Measurements from ENCODE around the gene MAML3.

The MAML3 gene

DNA sequence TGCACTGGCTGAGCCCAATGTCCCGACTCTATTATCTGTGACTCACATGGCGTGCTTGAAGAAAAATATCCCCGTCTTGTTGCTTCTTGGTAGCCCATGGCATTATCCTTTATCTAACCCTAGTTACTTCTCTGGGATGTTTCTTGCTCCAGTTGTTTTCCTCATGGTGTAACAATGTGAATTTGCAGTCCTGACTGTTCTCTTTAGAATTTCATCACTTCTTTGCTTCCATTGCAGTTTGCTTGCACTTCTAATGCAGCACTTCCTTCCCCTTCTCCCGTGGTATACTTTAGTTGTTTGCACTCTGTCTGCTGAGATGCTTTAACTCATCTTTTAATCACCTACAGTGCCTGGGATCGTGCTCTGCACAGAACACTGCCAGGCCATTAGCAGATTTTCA lies 126.9 kb downstream of the MAML3 start:
- no peaks in the 10 kb centered on the region for H4K20me1 ChIP-seq (ENCODE audit: control insufficient read depth, insufficient read depth, low read depth, low read length)
- no peak for TF ChIP-seq EZH2phosphoT487 (IDR thresholded peaks at IDR 0.05; ENCODE audit: borderline replicate concordance, low read length)
- TF ChIP-seq, protein P1, sequence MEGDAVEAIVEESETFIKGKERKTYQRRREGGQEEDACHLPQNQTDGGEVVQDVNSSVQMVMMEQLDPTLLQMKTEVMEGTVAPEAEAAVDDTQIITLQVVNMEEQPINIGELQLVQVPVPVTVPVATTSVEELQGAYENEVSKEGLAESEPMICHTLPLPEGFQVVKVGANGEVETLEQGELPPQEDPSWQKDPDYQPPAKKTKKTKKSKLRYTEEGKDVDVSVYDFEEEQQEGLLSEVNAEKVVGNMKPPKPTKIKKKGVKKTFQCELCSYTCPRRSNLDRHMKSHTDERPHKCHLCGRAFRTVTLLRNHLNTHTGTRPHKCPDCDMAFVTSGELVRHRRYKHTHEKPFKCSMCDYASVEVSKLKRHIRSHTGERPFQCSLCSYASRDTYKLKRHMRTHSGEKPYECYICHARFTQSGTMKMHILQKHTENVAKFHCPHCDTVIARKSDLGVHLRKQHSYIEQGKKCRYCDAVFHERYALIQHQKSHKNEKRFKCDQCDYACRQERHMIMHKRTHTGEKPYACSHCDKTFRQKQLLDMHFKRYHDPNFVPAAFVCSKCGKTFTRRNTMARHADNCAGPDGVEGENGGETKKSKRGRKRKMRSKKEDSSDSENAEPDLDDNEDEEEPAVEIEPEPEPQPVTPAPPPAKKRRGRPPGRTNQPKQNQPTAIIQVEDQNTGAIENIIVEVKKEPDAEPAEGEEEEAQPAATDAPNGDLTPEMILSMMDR (IDR thresholded peaks at IDR 0.05; ENCODE audit: low read depth, low read length, poor library complexity, severe bottlenecking) = no peak
- no peaks in the 10 kb centered on the region for H3K27me3 ChIP-seq (ENCODE audit: control insufficient read depth, low read length)
- no peak overlapping the region for H3K27ac ChIP-seq (ENCODE audit: low read depth, low read length)
- H3K79me2 ChIP-seq (ENCODE audit: control insufficient read depth, low read length) = no peaks in the 10 kb centered on the region
- no peaks in the 10 kb centered on the region for H3K4me1 ChIP-seq (ENCODE audit: control insufficient read depth, low read length)
- H3F3A ChIP-seq (ENCODE audit: control insufficient read depth, insufficient read depth) = no peaks in the 10 kb centered on the region
- H3K4me3 ChIP-seq (ENCODE audit: low read length) = no peak overlapping the region
- H3K9me3 ChIP-seq (ENCODE audit: control insufficient read depth, insufficient read depth, low read length) = no peaks in the 10 kb centered on the region
- H3K9me2 ChIP-seq (replicated peaks; ENCODE audit: control insufficient read depth, low read length) = no peaks in the 10 kb centered on the region
- no peak overlapping the region for H3K4me2 ChIP-seq (ENCODE audit: low read length)
- H3K36me3 ChIP-seq (ENCODE audit: control insufficient read depth, low read length) = no peaks in the 10 kb centered on the region

DNA sequence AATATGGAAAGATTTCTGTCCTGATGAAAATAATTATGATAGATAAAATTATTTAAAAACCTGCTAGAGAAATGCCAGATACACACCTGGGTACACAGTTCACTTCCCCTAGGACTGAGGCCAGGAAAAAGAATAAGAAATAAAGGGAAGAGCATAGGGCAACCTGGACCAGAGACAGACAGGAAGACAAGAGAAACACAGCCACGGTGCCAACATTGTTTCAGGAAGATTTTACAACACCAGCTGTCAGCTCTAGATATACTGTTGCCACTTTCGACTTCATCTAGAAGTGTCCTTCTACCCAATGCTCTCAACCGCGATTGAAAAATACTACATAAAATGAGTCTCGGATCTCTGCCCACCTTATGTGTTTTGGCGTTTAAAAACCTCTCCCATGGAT lies 128.5 kb downstream of the MAML3 start:
- Histone ChIP-seq H3K9me2 (replicated peaks; ENCODE audit: control insufficient read depth, low read length) (no peaks in the 10 kb centered on the region), H3K36me3 (ENCODE audit: control insufficient read depth, low read length) (no peaks in the 10 kb centered on the region), H3K4me3 (ENCODE audit: low read length) (no peak overlapping the region), H3F3A (ENCODE audit: control insufficient read depth, insufficient read depth) (no peaks in the 10 kb centered on the region), H4K20me1 (ENCODE audit: control insufficient read depth, insufficient read depth, low read depth, low read length) (no peaks in the 10 kb centered on the region), H3K4me2 (ENCODE audit: low read length) (no peak overlapping the region), H3K79me2 (ENCODE audit: control insufficient read depth, low read length) (no peaks in the 10 kb centered on the region), H3K27ac (ENCODE audit: low read depth, low read length) (no peak overlapping the region), H3K4me1 (ENCODE audit: control insufficient read depth, low read length) (no peaks in the 10 kb centered on the region), H3K27me3 (ENCODE audit: control insufficient read depth, low read length) (no peaks in the 10 kb centered on the region), H3K9me3 (ENCODE audit: control insufficient read depth, insufficient read depth, low read length) (no peaks in the 10 kb centered on the region)
- no peak for TF ChIP-seq EZH2phosphoT487 (IDR thresholded peaks at IDR 0.05; ENCODE audit: borderline replicate concordance, low read length)
- TF ChIP-seq, protein P1 (IDR thresholded peaks at IDR 0.05; ENCODE audit: low read depth, low read length, poor library complexity, severe bottlenecking) = no peak

DNA sequence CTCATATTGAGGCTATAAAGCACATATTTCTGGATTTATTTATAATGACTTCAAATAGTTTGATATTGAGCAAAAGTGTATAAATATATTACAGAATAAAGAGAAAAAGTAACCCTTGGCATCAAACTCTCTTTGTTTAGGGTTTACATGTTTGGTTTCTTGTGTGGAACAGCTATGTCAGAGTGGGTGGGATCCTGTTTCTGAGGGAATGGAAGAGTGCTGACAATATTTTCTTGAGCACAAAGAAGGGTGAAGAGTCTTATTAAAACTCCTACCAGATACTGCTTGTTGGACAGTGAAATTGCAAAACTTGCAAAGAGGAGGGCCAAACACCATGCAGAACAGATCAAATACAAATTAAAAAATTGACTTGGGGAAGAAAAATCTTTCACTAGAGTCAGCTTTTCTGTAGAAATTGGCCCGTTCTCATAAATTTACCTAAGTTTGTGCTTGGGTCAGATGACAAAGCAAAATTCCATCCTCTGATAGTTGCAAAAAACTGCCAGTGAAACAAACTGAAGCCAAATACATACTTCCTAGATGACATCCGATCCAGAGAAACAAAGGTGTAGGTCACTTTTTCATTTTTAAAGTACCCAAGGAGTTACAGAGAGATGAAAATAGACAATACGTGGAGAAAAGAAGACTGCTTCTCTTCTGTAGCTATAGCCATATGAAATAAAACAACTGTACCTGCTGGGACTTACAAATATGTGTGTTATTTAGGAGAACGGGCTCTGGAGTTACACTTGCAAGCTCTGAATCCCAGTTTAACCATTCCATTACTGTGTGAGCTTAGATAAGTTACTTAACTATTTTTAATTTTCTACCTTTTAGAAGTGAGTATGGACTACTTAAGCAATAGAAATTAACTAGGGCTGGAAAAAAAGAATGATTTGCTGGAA lies 133.3 kb downstream of the MAML3 start:
- peaks cover 30% of the 10 kb centered on the region for H3K4me1 ChIP-seq (ENCODE audit: control insufficient read depth, low read length)
- no peaks in the 10 kb centered on the region for H4K20me1 ChIP-seq (ENCODE audit: control insufficient read depth, insufficient read depth, low read depth, low read length)
- H3K27ac ChIP-seq (ENCODE audit: low read depth, low read length) = no peak overlapping the region
- H3F3A ChIP-seq (ENCODE audit: control insufficient read depth, insufficient read depth) = no peaks in the 10 kb centered on the region
- H3K36me3 ChIP-seq (ENCODE audit: control insufficient read depth, low read length) = no peaks in the 10 kb centered on the region
- no peak overlapping the region for H3K4me3 ChIP-seq (ENCODE audit: low read length)
- no peaks in the 10 kb centered on the region for H3K9me3 ChIP-seq (ENCODE audit: control insufficient read depth, insufficient read depth, low read length)
- no peaks in the 10 kb centered on the region for H3K79me2 ChIP-seq (ENCODE audit: control insufficient read depth, low read length)
- H3K27me3 ChIP-seq (ENCODE audit: control insufficient read depth, low read length) = no peaks in the 10 kb centered on the region
- TF ChIP-seq, protein P1 (IDR thresholded peaks at IDR 0.05; ENCODE audit: low read depth, low read length, poor library complexity, severe bottlenecking) = no peak
- TF ChIP-seq EZH2phosphoT487 (IDR thresholded peaks at IDR 0.05; ENCODE audit: borderline replicate concordance, low read length) = no peak
- no peaks in the 10 kb centered on the region for H3K9me2 ChIP-seq (replicated peaks; ENCODE audit: control insufficient read depth, low read length)
- no peak overlapping the region for H3K4me2 ChIP-seq (ENCODE audit: low read length)

Data from DOHH2 (cell line).